ENCODE data around the gene C2orf42.

C2orf42 gene

GRCh38 chr2:70214365-70214764 lies 23.5 kb upstream of the C2orf42 start:
- ChIA-PET POLR2A (interaction anchor here (0.6 to 2.1 kb wide), 5 partner anchors 18 to 301 kb away, joined by 3 to 13 read pairs (median 3); partner anchors contain the start of genes C2orf42 and MXD1), CTCF (interaction anchor here (1.3 kb wide), 1 partner anchor 490 kb away, joined by 3 read pairs; no protein-coding TSS in a partner anchor)
- DNase-seq (ENCODE audit: low read depth, low spot score): no peak
- TF ChIP-seq, protein P1, sequence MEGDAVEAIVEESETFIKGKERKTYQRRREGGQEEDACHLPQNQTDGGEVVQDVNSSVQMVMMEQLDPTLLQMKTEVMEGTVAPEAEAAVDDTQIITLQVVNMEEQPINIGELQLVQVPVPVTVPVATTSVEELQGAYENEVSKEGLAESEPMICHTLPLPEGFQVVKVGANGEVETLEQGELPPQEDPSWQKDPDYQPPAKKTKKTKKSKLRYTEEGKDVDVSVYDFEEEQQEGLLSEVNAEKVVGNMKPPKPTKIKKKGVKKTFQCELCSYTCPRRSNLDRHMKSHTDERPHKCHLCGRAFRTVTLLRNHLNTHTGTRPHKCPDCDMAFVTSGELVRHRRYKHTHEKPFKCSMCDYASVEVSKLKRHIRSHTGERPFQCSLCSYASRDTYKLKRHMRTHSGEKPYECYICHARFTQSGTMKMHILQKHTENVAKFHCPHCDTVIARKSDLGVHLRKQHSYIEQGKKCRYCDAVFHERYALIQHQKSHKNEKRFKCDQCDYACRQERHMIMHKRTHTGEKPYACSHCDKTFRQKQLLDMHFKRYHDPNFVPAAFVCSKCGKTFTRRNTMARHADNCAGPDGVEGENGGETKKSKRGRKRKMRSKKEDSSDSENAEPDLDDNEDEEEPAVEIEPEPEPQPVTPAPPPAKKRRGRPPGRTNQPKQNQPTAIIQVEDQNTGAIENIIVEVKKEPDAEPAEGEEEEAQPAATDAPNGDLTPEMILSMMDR (IDR thresholded peaks at IDR 0.05; ENCODE audit: insufficient read depth, low read length, missing control alignments): no peak
- no peak overlapping the region for H3K4me3 ChIP-seq (ENCODE audit: low read depth, low read length)

- ChIA-PET POLR2A (interaction anchor here (1.5 kb wide), 1 partner anchor 298 kb away, joined by 3 read pairs; the partner anchor contains the start of gene MXD1), CTCF (no interaction called here)
- TF ChIP-seq, protein P1 (IDR thresholded peaks at IDR 0.05; ENCODE audit: insufficient read depth, low read length, missing control alignments): no peak
- H3K4me3 ChIP-seq (ENCODE audit: low read depth, low read length): no peak overlapping the region
- DNase-seq (ENCODE audit: low read depth, low spot score): no peak
Observed at GRCh38 chr2:70212298-70212932, 21.6 kb upstream of the C2orf42 start.

GRCh38 chr2:70211595-70211994 lies 20.8 kb upstream of the C2orf42 start:
- TF ChIP-seq, protein P1 (IDR thresholded peaks at IDR 0.05; ENCODE audit: insufficient read depth, low read length, missing control alignments): no peak
- no peak overlapping the region for H3K4me3 ChIP-seq (ENCODE audit: low read depth, low read length)
- no peak for DNase-seq (ENCODE audit: low read depth, low spot score)
- ChIA-PET CTCF (no interaction called here), POLR2A (no interaction called here)

DNA sequence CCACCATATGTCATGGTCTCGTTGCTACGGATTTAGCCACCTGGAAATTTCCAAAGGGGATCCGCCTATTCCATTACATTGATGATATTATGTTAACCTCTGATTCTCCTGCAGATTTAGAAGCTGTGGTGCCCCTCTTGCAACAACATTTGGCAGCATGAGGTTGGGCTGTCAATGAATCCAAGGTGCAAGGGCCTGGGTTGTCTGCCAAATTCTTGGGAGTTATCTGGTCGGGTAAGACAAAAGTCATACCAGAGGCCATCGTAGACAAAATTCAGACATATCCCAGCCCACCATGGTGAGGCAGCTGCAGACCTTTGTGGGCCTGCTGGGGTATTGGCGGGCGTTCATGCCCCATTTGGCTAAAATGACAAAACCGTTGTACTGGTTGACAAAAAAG lies 13.6 kb upstream of the C2orf42 start:
- no peak overlapping the region for H3K4me3 ChIP-seq (ENCODE audit: low read depth, low read length)
- CTCF ChIA-PET: no interaction called here
- no peak for DNase-seq (ENCODE audit: low read depth, low spot score)
- TF ChIP-seq, protein P1 (IDR thresholded peaks at IDR 0.05; ENCODE audit: insufficient read depth, low read length, missing control alignments): no peak
- POLR2A ChIA-PET: no interaction called here

- CTCF ChIA-PET: no interaction called here
- no peak overlapping the region for H3K4me3 ChIP-seq (ENCODE audit: low read depth, low read length)
- no peak for DNase-seq (ENCODE audit: low read depth, low spot score)
- TF ChIP-seq, protein P1 (IDR thresholded peaks at IDR 0.05; ENCODE audit: insufficient read depth, low read length, missing control alignments): no peak
- POLR2A ChIA-PET: interaction anchor here (0.8 kb wide), 1 partner anchor 12 kb away, joined by 3 read pairs; the partner anchor contains the start of gene C2orf42
Observed at GRCh38 chr2:70203086-70203485, 12.3 kb upstream of the C2orf42 start.

GRCh38 chr2:70202236-70202806 lies 11.5 kb upstream of the C2orf42 start:
- CTCF ChIA-PET: no interaction called here
- POLR2A ChIA-PET: interaction anchor here (1.9 kb wide), 1 partner anchor 11 kb away, joined by 8 read pairs; the partner anchor contains the start of gene C2orf42
- TF ChIP-seq, protein P1 (IDR thresholded peaks at IDR 0.05; ENCODE audit: insufficient read depth, low read length, missing control alignments): no peak
- no peak overlapping the region for H3K4me3 ChIP-seq (ENCODE audit: low read depth, low read length)
- DNase-seq (ENCODE audit: low read depth, low spot score): no peak

Data from AG04449 (cell line).